H9 (cell line): ENCODE results near the gene CERS5. TPM values are rescaled to one million over a fixed set of nuclear protein-coding genes. Genes with fewer than 3 reads are reported as not detected.

Experiments
- DNase-seq: peaks from one replicate; pipeline ENCODE4 v3.0.0-alpha.2; 2017
- H2AFZ ChIP-seq: one replicate; pipeline ENCODE4 v1.6.1; 2013; ENCODE audit warnings: mild to moderate bottlenecking, low read length, control low read depth, moderate library complexity
- H2AK5ac ChIP-seq: 2 replicates; pipeline ENCODE4 v1.6.1; 2013; ENCODE audit warnings: low read length, control low read depth, mixed read lengths; ENCODE audit not compliant: insufficient read length
- H2BK120ac ChIP-seq: one replicate; pipeline ENCODE4 v1.6.1; 2013; ENCODE audit warnings: low read depth, mild to moderate bottlenecking, low read length, control low read depth, inconsistent platforms; ENCODE audit not compliant: poor library complexity, severe bottlenecking
- H2BK12ac ChIP-seq: 2 replicates; pipeline ENCODE4 v1.6.1; 2013; ENCODE audit warnings: low read length, control low read depth, mixed read lengths, low read depth; ENCODE audit not compliant: insufficient read length
- H2BK15ac ChIP-seq: 2 replicates; pipeline ENCODE4 v1.6.1; 2013; ENCODE audit warnings: low read depth, low read length, control low read depth
- H2BK20ac ChIP-seq: one replicate; pipeline ENCODE4 v1.6.1; 2013; ENCODE audit warnings: low read depth, mild to moderate bottlenecking, low read length, control low read depth, inconsistent platforms; ENCODE audit not compliant: poor library complexity, severe bottlenecking
- H2BK5ac ChIP-seq: 2 replicates; pipeline ENCODE4 v1.6.1; 2013; ENCODE audit warnings: low read length, control low read depth, mixed read lengths; ENCODE audit not compliant: insufficient read length
- H3K14ac ChIP-seq: 2 replicates; pipeline ENCODE4 v1.6.1; 2013; ENCODE audit warnings: low read length, control low read depth; ENCODE audit not compliant: insufficient read depth
- H3K18ac ChIP-seq: 2 replicates; pipeline ENCODE4 v1.6.1; 2013; ENCODE audit warnings: low read depth, mild to moderate bottlenecking, mixed read lengths, low read length, control low read depth; ENCODE audit not compliant: insufficient read length
- H3K23ac ChIP-seq: 2 replicates; pipeline ENCODE4 v1.6.1; 2013; ENCODE audit warnings: low read length, control low read depth, mixed read lengths, low read depth; ENCODE audit not compliant: insufficient read length
- H3K23me2 ChIP-seq: 2 replicates; pipeline ENCODE4 v1.6.1; 2013; ENCODE audit warnings: low read depth, mild to moderate bottlenecking, mixed read lengths, low read length, control low read depth; ENCODE audit not compliant: insufficient read length, poor library complexity, severe bottlenecking
- H3K27ac ChIP-seq: 2 replicates; pipeline ENCODE4 v1.5.1; 2013; ENCODE audit warnings: low read length, control low read depth, mixed read lengths, low read depth; ENCODE audit not compliant: insufficient read length
- H3K27me3 ChIP-seq: 2 replicates; pipeline ENCODE4 v1.6.1; 2013; ENCODE audit warnings: low read length, control low read depth, inconsistent platforms; ENCODE audit not compliant: insufficient read depth
- H3K4ac ChIP-seq: 2 replicates; pipeline ENCODE4 v1.6.1; 2013; ENCODE audit warnings: low read depth, mild to moderate bottlenecking, control low read depth, inconsistent platforms, low read length, moderate library complexity
- H3K4me1 ChIP-seq: 2 replicates; pipeline ENCODE4 v1.6.1; 2013; ENCODE audit warnings: low read length, control low read depth, inconsistent platforms; ENCODE audit not compliant: insufficient read depth
- H3K4me2 ChIP-seq: 2 replicates; pipeline ENCODE4 v1.6.1; 2013; ENCODE audit warnings: low read length, control low read depth, mixed read lengths; ENCODE audit not compliant: insufficient read length, insufficient read depth
- H3K56ac ChIP-seq: 2 replicates; pipeline ENCODE4 v1.6.1; 2013; ENCODE audit warnings: low read depth, mild to moderate bottlenecking, mixed read lengths, low read length, control low read depth; ENCODE audit not compliant: insufficient read length
- H3K79me1 ChIP-seq: 2 replicates; pipeline ENCODE4 v1.6.1; 2013; ENCODE audit warnings: low read depth, mild to moderate bottlenecking, moderate library complexity, low read length, control low read depth, inconsistent platforms; ENCODE audit not compliant: insufficient read depth, poor library complexity, severe bottlenecking
- H3K79me2 ChIP-seq: 2 replicates; pipeline ENCODE4 v1.6.1; 2013; ENCODE audit warnings: low read length, control low read depth, inconsistent platforms; ENCODE audit not compliant: insufficient read depth
- H3K9ac ChIP-seq: 2 replicates; pipeline ENCODE4 v1.6.1; 2013; ENCODE audit warnings: low read length, control low read depth, mixed read lengths; ENCODE audit not compliant: insufficient read length; ENCODE audit errors: extremely low read depth
- H3K9me3 ChIP-seq: one replicate; pipeline ENCODE4 v1.6.1; 2013; ENCODE audit warnings: low read depth, low read length, inconsistent platforms; ENCODE audit not compliant: control insufficient read depth
- H3T11ph ChIP-seq: one replicate; pipeline ENCODE4 v1.6.1; 2013; ENCODE audit warnings: mild to moderate bottlenecking, low read length, control low read depth, inconsistent platforms
- H4K20me1 ChIP-seq: one replicate; pipeline ENCODE4 v1.6.1; 2013; ENCODE audit not compliant: control insufficient read depth, insufficient read length, insufficient read depth
- H4K5ac ChIP-seq: 2 replicates; pipeline ENCODE4 v1.6.1; 2013; ENCODE audit warnings: low read depth, mild to moderate bottlenecking, mixed read lengths, low read length, control low read depth; ENCODE audit not compliant: insufficient read length
- H4K8ac ChIP-seq: replicated peaks from 2 replicates; pipeline ENCODE4 v1.6.1; 2013; ENCODE audit warnings: low read length, control low read depth, mixed read lengths, low read depth; ENCODE audit not compliant: insufficient read length
- H4K91ac ChIP-seq: 2 replicates; pipeline ENCODE4 v1.6.1; 2013; ENCODE audit warnings: low read depth, mild to moderate bottlenecking, moderate library complexity, mixed read lengths, low read length, control low read depth; ENCODE audit not compliant: insufficient read length
- H3K27ac Mint-ChIP-seq, 3 experiments: 2 replicates in 2 of 3; 3 replicates in 1 of 3; pipeline ENCODE4 v1.8.0; 2020 to 2021; ENCODE audit warnings: mixed read lengths in 3 of 3, mild to moderate bottlenecking in 1 of 3, moderate library complexity in 1 of 3
- H3K27me3 Mint-ChIP-seq: 2 replicates; pipeline ENCODE4 v1.8.0; 2021; ENCODE audit warnings: low read depth, mild to moderate bottlenecking, moderate library complexity, mixed read lengths
- H3K36me3 Mint-ChIP-seq, 3 experiments: 2 replicates in 2 of 3; 3 replicates in 1 of 3; pipeline ENCODE4 v1.8.0; 2020 to 2021; ENCODE audit warnings: low read depth in 3 of 3, mixed read lengths in 3 of 3; ENCODE audit not compliant: insufficient read depth in 1 of 3
- H3K4me1 Mint-ChIP-seq, 2 experiments: 2 replicates each; pipeline ENCODE4 v1.8.0; 2020; ENCODE audit warnings: mixed read lengths in 2 of 2
- H3K4me3 Mint-ChIP-seq, 2 experiments: 2 replicates in 1 of 2; 3 replicates in 1 of 2; pipeline ENCODE4 v1.8.0; 2020 to 2021; ENCODE audit warnings: mild to moderate bottlenecking in 2 of 2, mixed read lengths in 2 of 2, moderate library complexity in 1 of 2
- H3K9me3 Mint-ChIP-seq, 2 experiments: 2 replicates in 1 of 2; 3 replicates in 1 of 2; pipeline ENCODE4 v1.8.0; 2020; ENCODE audit warnings: mild to moderate bottlenecking in 2 of 2, mixed read lengths in 2 of 2, moderate library complexity in 1 of 2
- WGBS: extraction: QIAGEN DNeasy Blood & Tissue Kit; methylation state at CpG from one replicate; pipeline ENCODE4 v1.1.7; 2013; ENCODE audit warnings: missing lambda C conversion rate, low lambda C conversion rate, mixed read lengths; ENCODE audit not compliant: insufficient read length; ENCODE audit errors: extremely low coverage; 5-methylcytosine and 5-hydroxymethylcytosine counted together
- total RNA-seq: library from RNA; stranded (reverse); gene quantifications from 2 replicates; pipeline ENCODE4 v1.2.1, GENCODE V29; 2021
- TF ChIP-seq, protein P1 (sequence below): fragments of 200-600 bp; sonication (generic); conservative IDR thresholded peaks from 3 replicates; pipeline ENCODE4 v1.8.0; 2021; ENCODE audit warnings: antibody characterized with exemption, mild to moderate bottlenecking

The CERS5 gene
- total RNA-seq, 1 experiment from 2014 or later: 68.8 TPM

GRCh38 chr12:50099302-50100008 is 67.7 kb downstream of the CERS5 start:
- Histone ChIP-seq H3K9me3 (no peaks in the 10 kb centered on the region), H3K23me2 (no peaks in the 10 kb centered on the region), H3K9ac (no peak overlapping the region), H3K23ac (no peak overlapping the region), H2AFZ (no peak overlapping the region), H3K79me2 (no peaks in the 10 kb centered on the region), H3K14ac (no peak overlapping the region), H3K4me2 (no peak overlapping the region), H2BK20ac (no peak overlapping the region), H3K56ac (no peak overlapping the region), H2BK120ac (no peak overlapping the region), H4K5ac (no peak overlapping the region), H3K4ac (no peak overlapping the region), H3K18ac (no peak overlapping the region), H2BK12ac (no peak overlapping the region), H3K4me1 (no peaks in the 10 kb centered on the region; the same call in 1 of the 2 replicates), H2BK15ac (no peak overlapping the region), H4K91ac (no peak overlapping the region), H4K8ac (no peak overlapping the region), H3K27me3 (no peaks in the 10 kb centered on the region), H4K20me1 (no peaks in the 10 kb centered on the region), H3K79me1 (no peaks in the 10 kb centered on the region), H3T11ph (no peak overlapping the region), H2BK5ac (no peak overlapping the region), H3K27ac (no peak overlapping the region), H2AK5ac (no peak overlapping the region)
- no CpG with 5 or more reads among the region's 5 CpGs for WGBS
- no peak for DNase-seq
- TF ChIP-seq, protein P1, sequence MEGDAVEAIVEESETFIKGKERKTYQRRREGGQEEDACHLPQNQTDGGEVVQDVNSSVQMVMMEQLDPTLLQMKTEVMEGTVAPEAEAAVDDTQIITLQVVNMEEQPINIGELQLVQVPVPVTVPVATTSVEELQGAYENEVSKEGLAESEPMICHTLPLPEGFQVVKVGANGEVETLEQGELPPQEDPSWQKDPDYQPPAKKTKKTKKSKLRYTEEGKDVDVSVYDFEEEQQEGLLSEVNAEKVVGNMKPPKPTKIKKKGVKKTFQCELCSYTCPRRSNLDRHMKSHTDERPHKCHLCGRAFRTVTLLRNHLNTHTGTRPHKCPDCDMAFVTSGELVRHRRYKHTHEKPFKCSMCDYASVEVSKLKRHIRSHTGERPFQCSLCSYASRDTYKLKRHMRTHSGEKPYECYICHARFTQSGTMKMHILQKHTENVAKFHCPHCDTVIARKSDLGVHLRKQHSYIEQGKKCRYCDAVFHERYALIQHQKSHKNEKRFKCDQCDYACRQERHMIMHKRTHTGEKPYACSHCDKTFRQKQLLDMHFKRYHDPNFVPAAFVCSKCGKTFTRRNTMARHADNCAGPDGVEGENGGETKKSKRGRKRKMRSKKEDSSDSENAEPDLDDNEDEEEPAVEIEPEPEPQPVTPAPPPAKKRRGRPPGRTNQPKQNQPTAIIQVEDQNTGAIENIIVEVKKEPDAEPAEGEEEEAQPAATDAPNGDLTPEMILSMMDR: no peak
- Mint-ChIP-seq H3K4me1 (peaks cover 43 to 44% of the 10 kb centered on the region in 2 experiments), H3K4me3 (no peak overlapping the region), H3K27ac (peak overlapping the region in 2 of 3 experiments; percentile 66 to 84; a peak in 4 of 7 replicates), H3K36me3 (peaks cover 48 to 76% (median 70%) of the 10 kb centered on the region in 3 experiments), H3K9me3 (no peaks in the 10 kb centered on the region), H3K27me3 (peaks cover 3% of the 10 kb centered on the region)
